GM12878 (cell line): Measurements from ENCODE around the gene PRSS36. TPM values are rescaled to one million over a fixed set of nuclear protein-coding genes. Genes with fewer than 3 reads are reported as not detected.
A peak's percentile ranks its signal among the peaks of the same experiment; 100 is the strongest.

Experiments used
- GABPA ChIP-seq: IDR thresholded peaks from 2 replicates; pipeline ENCODE4 v1.6.1; 2014; ENCODE audit warnings: antibody characterized with exemption, low read depth, mild to moderate bottlenecking, inconsistent platforms
- HDGF ChIP-seq: fragments of 450-650 bp; IDR thresholded peaks from 2 replicates; pipeline ENCODE4 v1.6.1; 2016; ENCODE audit warnings: antibody characterized with exemption
- IKZF1 ChIP-seq: fragments of 450-650 bp; conservative IDR thresholded peaks from 2 replicates; pipeline ENCODE4 v1.6.1; 2017; ENCODE audit warnings: antibody characterized with exemption, mild to moderate bottlenecking
- IKZF2 ChIP-seq, 2 experiments: fragments of 450-650 bp; IDR thresholded peaks; 2 replicates each; pipeline ENCODE4 v1.6.1; 2017; ENCODE audit warnings: mild to moderate bottlenecking in 2 of 2, moderate library complexity in 2 of 2
- NFXL1 ChIP-seq: fragments of 450-650 bp; IDR thresholded peaks from 2 replicates; pipeline ENCODE4 v1.6.1; 2017; ENCODE audit warnings: antibody characterized with exemption, mild to moderate bottlenecking, borderline replicate concordance
- NR2F1 ChIP-seq: fragments of 450-650 bp; conservative IDR thresholded peaks from 2 replicates; pipeline ENCODE4 v1.6.1; 2017; ENCODE audit warnings: mild to moderate bottlenecking
- POLR2AphosphoS5 ChIP-seq: IDR thresholded peaks from 2 replicates; pipeline ENCODE4 v1.6.1; 2011; ENCODE audit warnings: mild to moderate bottlenecking, low read length, inconsistent platforms
- RAD21 ChIP-seq: IDR thresholded peaks from 2 replicates; pipeline ENCODE4 v1.6.1; 2011; ENCODE audit warnings: mild to moderate bottlenecking, low read depth, low read length, moderate library complexity; ENCODE audit not compliant: insufficient read depth
- RCOR1 ChIP-seq: conservative IDR thresholded peaks from 2 replicates; pipeline ENCODE4 v1.6.1; 2012; ENCODE audit warnings: low read depth, low read length, improper control_type of control experiment
- RELA ChIP-seq: fragments of 450-650 bp; IDR thresholded peaks from 2 replicates; pipeline ENCODE4 v1.8.0; 2014; ENCODE audit warnings: borderline replicate concordance; ENCODE audit not compliant: partially characterized antibody
- ZNF622 ChIP-seq: fragments of 450-650 bp; IDR thresholded peaks from 2 replicates; pipeline ENCODE4 v1.6.1; 2017; ENCODE audit warnings: mild to moderate bottlenecking, inconsistent platforms
- polyA plus RNA-seq, 11 experiments: library from polyadenylated mRNA; depleted of rRNA in 4 of 11; unstranded in 6 of 11; stranded (reverse) in 5 of 11; fragments of >200 nt; fragmentation: Nextera tagmentation in 4 of 11; fragmentation: Illumina TruSeq in 1 of 11; extraction: Ambion mirVana in 4 of 11; extraction: Trizol in 1 of 11; gene quantifications; 1 replicate in 1 of 11; 2 replicates in 10 of 11; pipeline versions ENCODE4 v1.2.1 to v1.2.3, GENCODE V29; 2011 to 2016; ENCODE audit warnings: inconsistent platforms in 2 of 11, missing spikeins in 2 of 11, low read depth in 1 of 11
- total RNA-seq, 4 experiments: library from RNA; depleted of rRNA in 3 of 4; stranded (reverse); fragments of >200 nt in 3 of 4; fragmentation: Illumina TruSeq in 1 of 4; extraction: Trizol in 1 of 4; gene quantifications; 2 replicates each; pipeline versions ENCODE4 v1.2.1 to v1.2.3, GENCODE V29; 2013 to 2021
- TF ChIP-seq, protein P1 (sequence below): fragments of 450-650 bp; formaldehyde crosslinking; IDR thresholded peaks from 2 replicates; pipeline ENCODE4 v1.4.0; 2022; ENCODE audit warnings: mild to moderate bottlenecking, moderate library complexity
- TF ChIP-seq, protein P2 (sequence below): fragments of 450-650 bp; conservative IDR thresholded peaks from 2 replicates; pipeline ENCODE4 v1.6.1; 2017; ENCODE audit warnings: mild to moderate bottlenecking, moderate library complexity
- TF ChIP-seq, protein P3 (sequence below): IDR thresholded peaks from 2 replicates; pipeline ENCODE4 v1.6.1; 2012; ENCODE audit warnings: mild to moderate bottlenecking, low read depth, low read length
- TF ChIP-seq, protein P4 (sequence below): IDR thresholded peaks from 2 replicates; pipeline ENCODE4 v1.6.1; 2011; ENCODE audit warnings: low read depth, mild to moderate bottlenecking, low read length, moderate library complexity, borderline replicate concordance; ENCODE audit errors: extremely low read depth
- TF ChIP-seq, protein P5 (sequence below): fragments of 450-650 bp; formaldehyde crosslinking; IDR thresholded peaks from 2 replicates; pipeline ENCODE4 v1.5.0; 2022; ENCODE audit warnings: mild to moderate bottlenecking, missing genetic modification characterization

PRSS36 gene
- total and polyA plus RNA-seq, 10 of the 15 experiments (the other 5 are each of a cell fraction or from before 2014, with no cell fraction given): 0.11 to 1.1 (median 0.17) TPM; not detected in 3

DNA sequence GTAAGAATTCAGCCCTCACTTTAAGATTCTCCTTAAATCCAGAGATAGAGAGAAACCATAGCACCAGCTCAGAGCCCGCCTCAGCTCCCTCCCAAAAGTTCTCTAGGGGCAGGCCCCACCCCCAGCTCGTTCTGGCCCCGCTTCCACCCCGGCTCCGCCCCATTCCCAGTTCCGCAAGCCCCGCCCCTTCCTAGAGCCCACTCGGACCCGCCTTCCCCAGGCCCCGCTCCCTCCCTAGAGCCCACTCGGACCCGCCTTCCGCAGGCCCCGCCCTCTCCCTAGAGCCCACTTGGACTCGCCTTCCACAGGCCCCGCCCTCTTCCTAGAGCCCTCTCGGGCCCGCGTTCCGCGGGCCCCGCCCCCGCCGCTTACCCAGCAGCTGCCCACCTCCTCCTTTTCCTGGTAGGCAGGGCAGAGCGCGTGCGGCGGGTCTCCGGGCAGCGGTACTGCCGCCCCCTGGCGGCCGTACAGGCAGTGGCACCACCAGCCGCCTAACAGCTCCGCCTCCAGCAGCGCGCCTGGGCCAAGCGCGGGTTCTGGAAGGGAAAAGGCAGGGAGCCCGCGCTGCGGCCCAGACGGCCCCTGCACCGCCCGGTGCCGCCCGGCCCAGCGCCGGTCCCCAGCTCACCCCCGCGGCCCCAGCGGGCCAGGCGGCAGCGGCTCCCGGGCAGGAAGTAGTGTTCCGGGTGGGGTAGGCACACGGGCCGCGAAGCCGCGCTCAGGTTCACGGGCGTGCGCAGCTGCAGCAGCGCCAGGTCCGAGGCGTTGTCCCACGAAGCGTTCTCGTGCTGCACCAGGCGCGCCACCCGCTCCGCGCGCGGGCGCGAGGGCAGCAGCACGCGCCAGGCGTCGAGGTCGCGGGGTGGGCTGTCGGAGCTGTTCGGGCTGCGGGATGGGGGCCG lies 7.5 kb downstream of the PRSS36 start (continued):
- TF ChIP-seq, protein P1, sequence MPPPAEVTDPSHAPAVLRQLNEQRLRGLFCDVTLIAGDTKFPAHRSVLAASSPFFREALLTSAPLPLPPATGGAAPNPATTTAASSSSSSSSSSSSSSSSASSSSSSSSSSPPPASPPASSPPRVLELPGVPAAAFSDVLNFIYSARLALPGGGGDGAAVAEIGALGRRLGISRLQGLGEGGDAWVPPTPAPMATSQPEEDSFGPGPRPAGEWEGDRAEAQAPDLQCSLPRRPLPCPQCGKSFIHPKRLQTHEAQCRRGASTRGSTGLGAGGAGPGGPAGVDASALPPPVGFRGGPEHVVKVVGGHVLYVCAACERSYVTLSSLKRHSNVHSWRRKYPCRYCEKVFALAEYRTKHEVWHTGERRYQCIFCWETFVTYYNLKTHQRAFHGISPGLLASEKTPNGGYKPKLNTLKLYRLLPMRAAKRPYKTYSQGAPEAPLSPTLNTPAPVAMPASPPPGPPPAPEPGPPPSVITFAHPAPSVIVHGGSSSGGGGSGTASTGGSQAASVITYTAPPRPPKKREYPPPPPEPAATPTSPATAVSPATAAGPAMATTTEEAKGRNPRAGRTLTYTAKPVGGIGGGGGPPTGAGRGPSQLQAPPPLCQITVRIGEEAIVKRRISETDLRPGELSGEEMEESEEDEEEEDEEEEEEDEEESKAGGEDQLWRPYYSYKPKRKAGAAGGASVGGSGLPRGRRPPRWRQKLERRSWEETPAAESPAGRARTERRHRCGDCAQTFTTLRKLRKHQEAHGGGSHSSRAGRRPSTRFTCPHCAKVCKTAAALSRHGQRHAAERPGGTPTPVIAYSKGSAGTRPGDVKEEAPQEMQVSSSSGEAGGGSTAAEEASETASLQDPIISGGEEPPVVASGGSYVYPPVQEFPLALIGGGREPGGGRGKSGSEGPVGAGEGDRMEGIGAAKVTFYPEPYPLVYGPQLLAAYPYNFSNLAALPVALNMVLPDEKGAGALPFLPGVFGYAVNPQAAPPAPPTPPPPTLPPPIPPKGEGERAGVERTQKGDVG (CRISPR knock-in tag): no peak
- TF ChIP-seq, protein P2, sequence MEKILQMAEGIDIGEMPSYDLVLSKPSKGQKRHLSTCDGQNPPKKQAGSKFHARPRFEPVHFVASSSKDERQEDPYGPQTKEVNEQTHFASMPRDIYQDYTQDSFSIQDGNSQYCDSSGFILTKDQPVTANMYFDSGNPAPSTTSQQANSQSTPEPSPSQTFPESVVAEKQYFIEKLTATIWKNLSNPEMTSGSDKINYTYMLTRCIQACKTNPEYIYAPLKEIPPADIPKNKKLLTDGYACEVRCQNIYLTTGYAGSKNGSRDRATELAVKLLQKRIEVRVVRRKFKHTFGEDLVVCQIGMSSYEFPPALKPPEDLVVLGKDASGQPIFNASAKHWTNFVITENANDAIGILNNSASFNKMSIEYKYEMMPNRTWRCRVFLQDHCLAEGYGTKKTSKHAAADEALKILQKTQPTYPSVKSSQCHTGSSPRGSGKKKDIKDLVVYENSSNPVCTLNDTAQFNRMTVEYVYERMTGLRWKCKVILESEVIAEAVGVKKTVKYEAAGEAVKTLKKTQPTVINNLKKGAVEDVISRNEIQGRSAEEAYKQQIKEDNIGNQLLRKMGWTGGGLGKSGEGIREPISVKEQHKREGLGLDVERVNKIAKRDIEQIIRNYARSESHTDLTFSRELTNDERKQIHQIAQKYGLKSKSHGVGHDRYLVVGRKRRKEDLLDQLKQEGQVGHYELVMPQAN: peak; percentile 63; the same call in 1 of the 2 replicates
- no peak for TF ChIP-seq GABPA
- TF ChIP-seq, protein P3, sequence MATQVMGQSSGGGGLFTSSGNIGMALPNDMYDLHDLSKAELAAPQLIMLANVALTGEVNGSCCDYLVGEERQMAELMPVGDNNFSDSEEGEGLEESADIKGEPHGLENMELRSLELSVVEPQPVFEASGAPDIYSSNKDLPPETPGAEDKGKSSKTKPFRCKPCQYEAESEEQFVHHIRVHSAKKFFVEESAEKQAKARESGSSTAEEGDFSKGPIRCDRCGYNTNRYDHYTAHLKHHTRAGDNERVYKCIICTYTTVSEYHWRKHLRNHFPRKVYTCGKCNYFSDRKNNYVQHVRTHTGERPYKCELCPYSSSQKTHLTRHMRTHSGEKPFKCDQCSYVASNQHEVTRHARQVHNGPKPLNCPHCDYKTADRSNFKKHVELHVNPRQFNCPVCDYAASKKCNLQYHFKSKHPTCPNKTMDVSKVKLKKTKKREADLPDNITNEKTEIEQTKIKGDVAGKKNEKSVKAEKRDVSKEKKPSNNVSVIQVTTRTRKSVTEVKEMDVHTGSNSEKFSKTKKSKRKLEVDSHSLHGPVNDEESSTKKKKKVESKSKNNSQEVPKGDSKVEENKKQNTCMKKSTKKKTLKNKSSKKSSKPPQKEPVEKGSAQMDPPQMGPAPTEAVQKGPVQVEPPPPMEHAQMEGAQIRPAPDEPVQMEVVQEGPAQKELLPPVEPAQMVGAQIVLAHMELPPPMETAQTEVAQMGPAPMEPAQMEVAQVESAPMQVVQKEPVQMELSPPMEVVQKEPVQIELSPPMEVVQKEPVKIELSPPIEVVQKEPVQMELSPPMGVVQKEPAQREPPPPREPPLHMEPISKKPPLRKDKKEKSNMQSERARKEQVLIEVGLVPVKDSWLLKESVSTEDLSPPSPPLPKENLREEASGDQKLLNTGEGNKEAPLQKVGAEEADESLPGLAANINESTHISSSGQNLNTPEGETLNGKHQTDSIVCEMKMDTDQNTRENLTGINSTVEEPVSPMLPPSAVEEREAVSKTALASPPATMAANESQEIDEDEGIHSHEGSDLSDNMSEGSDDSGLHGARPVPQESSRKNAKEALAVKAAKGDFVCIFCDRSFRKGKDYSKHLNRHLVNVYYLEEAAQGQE: no peak
- TF ChIP-seq RELA: peak; percentile 57
- TF ChIP-seq NR2F1: peak; percentile 68
- 0 out of 2 replicates have a peak, but pooled peaks have one; percentile 54 for TF ChIP-seq RCOR1
- TF ChIP-seq NFXL1: no peak
- peak; percentile 99 for TF ChIP-seq HDGF
- TF ChIP-seq IKZF2 (IDR thresholded peaks at IDR 0.05): peak in 1 of 2 experiments; percentile 50; a peak in 2 of 4 replicates
- TF ChIP-seq, protein P4, sequence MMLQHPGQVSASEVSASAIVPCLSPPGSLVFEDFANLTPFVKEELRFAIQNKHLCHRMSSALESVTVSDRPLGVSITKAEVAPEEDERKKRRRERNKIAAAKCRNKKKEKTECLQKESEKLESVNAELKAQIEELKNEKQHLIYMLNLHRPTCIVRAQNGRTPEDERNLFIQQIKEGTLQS: no peak
- peak; percentile 87 for TF ChIP-seq IKZF1
- TF ChIP-seq, protein P5, sequence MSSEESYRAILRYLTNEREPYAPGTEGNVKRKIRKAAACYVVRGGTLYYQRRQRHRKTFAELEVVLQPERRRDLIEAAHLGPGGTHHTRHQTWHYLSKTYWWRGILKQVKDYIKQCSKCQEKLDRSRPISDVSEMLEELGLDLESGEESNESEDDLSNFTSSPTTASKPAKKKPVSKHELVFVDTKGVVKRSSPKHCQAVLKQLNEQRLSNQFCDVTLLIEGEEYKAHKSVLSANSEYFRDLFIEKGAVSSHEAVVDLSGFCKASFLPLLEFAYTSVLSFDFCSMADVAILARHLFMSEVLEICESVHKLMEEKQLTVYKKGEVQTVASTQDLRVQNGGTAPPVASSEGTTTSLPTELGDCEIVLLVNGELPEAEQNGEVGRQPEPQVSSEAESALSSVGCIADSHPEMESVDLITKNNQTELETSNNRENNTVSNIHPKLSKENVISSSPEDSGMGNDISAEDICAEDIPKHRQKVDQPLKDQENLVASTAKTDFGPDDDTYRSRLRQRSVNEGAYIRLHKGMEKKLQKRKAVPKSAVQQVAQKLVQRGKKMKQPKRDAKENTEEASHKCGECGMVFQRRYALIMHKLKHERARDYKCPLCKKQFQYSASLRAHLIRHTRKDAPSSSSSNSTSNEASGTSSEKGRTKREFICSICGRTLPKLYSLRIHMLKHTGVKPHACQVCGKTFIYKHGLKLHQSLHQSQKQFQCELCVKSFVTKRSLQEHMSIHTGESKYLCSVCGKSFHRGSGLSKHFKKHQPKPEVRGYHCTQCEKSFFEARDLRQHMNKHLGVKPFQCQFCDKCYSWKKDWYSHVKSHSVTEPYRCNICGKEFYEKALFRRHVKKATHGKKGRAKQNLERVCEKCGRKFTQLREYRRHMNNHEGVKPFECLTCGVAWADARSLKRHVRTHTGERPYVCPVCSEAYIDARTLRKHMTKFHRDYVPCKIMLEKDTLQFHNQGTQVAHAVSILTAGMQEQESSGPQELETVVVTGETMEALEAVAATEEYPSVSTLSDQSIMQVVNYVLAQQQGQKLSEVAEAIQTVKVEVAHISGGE (CRISPR knock-in tag): no peak
- TF ChIP-seq POLR2AphosphoS5: no peak
- TF ChIP-seq ZNF622: no peak
- TF ChIP-seq RAD21: peak; percentile 63
